ENCODE results near the gene CPED1. TPM values are rescaled to one million over a fixed set of nuclear protein-coding genes. Genes with fewer than 3 reads are reported as not detected.
"Not testable (repeated sequence)": the region's sequence is repeated elsewhere in the genome, so short reads cannot be mapped to it uniquely, and the experiment has no call there.

CPED1 gene
- total RNA-seq, 1 donor from 2014 or later, result 14.6 TPM

DNA sequence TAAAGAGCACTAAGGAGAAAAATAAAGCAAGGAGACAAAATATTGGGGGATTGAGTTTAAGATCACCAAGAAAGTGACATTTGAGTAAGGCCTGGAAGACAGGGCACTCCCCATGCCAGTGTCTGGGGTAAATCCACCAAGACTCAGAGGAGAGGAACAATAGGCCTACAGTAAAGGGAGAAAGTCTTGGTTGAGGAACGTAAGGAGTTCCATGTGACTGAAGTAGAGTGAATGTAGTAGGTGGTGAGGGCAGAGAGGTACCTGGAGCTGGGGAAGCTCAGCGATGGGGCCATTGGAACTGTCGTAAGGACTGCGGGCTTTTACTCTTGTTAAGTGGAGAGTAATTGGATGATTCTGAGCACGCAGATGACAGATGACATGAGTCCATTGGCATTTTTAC lies 69.4 kb downstream of the CPED1 start:
- Histone ChIP-seq H3K9me3 (ENCODE audit: control insufficient read depth in 3 of 3, low read length in 3 of 3) (no peaks in the 10 kb centered on the region), H3K4me1 (ENCODE audit: control insufficient read depth in 3 of 3, insufficient read depth in 3 of 3, low read length in 3 of 3) (peaks cover 7 to 12% (median 10%) of the 10 kb centered on the region in 3 donors), H3K36me3 (ENCODE audit: control insufficient read depth in 3 of 3, insufficient read depth in 3 of 3, low read length in 3 of 3) (peaks cover 0 to 2% (median 0%) of the 10 kb centered on the region in 3 donors), H3K27me3 (ENCODE audit: control insufficient read depth in 3 of 3, insufficient read depth in 3 of 3, low read length in 3 of 3) (no peaks in the 10 kb centered on the region), H3K27ac (ENCODE audit: low read depth, low read length) (no peak overlapping the region), H3K4me3 (ENCODE audit: low read length in 3 of 3) (no peak overlapping the region), H3K9ac (ENCODE audit: low read depth in 1 of 3, low read length in 3 of 3) (no peak overlapping the region)

DNA sequence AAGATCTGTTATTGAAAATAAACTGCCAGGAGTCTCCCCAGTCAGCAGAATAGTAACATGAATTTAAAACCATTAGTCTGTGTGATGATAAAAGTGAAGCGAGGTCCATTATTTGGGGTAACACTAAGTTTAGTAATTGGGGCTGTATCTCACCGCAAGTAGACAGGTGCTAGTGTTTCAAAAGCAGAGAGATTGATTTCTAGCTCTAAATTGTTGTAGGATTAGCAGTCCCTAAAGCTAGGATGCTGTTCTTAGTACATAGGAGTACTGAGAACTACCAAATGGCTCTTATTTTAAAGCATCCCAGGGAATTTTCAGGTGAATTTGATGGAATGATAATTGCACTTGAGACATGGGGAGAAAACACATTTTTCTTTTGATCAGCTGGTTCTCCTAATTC lies 70.5 kb downstream of the CPED1 start:
- Histone ChIP-seq H3K4me1 (ENCODE audit: control insufficient read depth in 3 of 3, insufficient read depth in 3 of 3, low read length in 3 of 3) (peaks cover 6 to 13% (median 6%) of the 10 kb centered on the region in 3 donors), H3K4me3 (ENCODE audit: low read length in 3 of 3) (no peak overlapping the region), H3K27ac (ENCODE audit: low read depth, low read length) (peak overlapping the region; percentile 20), H3K9ac (ENCODE audit: low read depth in 1 of 3, low read length in 3 of 3) (no peak overlapping the region), H3K27me3 (ENCODE audit: control insufficient read depth in 3 of 3, insufficient read depth in 3 of 3, low read length in 3 of 3) (no peaks in the 10 kb centered on the region), H3K36me3 (ENCODE audit: control insufficient read depth in 3 of 3, insufficient read depth in 3 of 3, low read length in 3 of 3) (peaks cover 0 to 2% (median 0%) of the 10 kb centered on the region in 3 donors), H3K9me3 (ENCODE audit: control insufficient read depth in 3 of 3, low read length in 3 of 3) (no peaks in the 10 kb centered on the region)

DNA sequence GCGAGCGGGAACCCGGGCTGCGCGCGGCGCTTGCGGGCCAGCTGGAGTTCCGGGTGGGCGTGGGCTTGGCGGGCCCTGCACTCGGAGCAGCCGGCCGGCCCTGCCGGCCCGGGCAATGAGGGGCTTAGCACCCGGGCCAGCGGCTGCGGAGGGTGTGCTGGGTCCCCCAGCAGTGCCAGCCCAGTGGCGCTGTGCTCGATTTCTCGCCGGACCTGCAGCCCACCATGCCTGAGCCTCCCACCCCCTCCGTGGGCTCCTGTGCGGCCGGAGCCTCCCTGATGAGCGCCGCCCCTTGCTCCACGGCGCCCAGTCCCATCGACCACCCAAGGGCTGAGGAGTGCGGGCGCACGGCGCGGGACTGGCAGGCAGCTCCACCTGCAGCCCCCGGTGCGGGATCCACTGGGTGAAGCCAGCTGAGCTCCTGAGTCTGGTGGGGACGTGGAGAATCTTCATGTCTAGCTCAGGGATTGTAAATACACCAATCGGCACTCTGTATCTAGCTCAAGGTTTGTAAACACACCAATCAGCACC lies 71.5 kb downstream of the CPED1 start:
- not testable (repeated sequence) for H3K9me3 ChIP-seq (ENCODE audit: control insufficient read depth in 3 of 3, low read length in 3 of 3); H3K4me3 ChIP-seq (ENCODE audit: low read length in 3 of 3); H3K27ac ChIP-seq (ENCODE audit: low read depth, low read length); H3K27me3 ChIP-seq (ENCODE audit: control insufficient read depth in 3 of 3, insufficient read depth in 3 of 3, low read length in 3 of 3); H3K9ac ChIP-seq (ENCODE audit: low read depth in 1 of 3, low read length in 3 of 3); H3K36me3 ChIP-seq (ENCODE audit: control insufficient read depth in 3 of 3, insufficient read depth in 3 of 3, low read length in 3 of 3)
- H3K4me1 ChIP-seq (ENCODE audit: control insufficient read depth in 3 of 3, insufficient read depth in 3 of 3, low read length in 3 of 3), result peaks cover 4 to 17% (median 5%) of the 10 kb centered on the region in 3 donors

DNA sequence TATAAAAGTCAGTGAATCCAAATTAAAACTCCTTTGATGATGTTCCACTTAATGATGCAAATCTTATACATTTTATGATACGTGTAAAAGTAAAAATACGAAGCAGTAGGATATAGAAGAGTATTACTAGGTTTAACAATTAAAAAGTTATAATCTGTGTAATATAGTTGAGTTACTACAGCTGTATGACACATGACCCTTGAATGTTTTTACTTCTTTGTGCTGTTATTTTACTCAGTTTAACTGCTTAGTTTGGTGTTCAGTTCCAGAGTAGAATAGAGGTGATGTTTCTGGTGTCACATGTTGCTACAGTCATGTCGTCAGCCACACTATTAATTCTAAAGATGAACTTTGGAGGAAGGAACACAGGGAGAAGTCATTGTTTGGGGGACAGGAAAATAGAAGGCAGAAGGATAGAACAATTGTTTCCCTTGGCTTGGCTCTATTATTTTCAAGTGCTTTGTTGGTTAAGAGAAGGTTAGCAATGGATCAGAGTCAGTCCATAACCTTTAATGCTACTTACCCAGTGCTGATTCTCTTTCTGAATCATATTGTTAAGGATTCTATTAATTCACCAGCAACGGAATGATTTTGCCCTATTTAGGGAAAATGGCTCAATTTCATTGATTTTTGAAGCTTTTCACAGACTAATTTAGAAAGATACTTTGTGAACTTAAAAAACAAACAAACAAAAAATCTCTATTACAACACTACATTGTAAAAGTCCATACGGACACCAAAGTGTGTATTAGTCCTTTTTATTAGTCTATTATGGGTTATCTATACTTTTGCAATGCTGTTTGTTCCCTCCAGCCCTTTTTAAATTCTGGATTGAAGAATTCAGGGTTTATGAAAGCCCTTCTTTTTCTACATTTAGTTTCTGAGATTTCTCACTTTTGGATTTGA lies 73.4 kb downstream of the CPED1 start:
- peaks cover 0 to 3% (median 2%) of the 10 kb centered on the region in 3 donors for H3K36me3 ChIP-seq (ENCODE audit: control insufficient read depth in 3 of 3, insufficient read depth in 3 of 3, low read length in 3 of 3)
- H3K4me1 ChIP-seq (ENCODE audit: control insufficient read depth in 3 of 3, insufficient read depth in 3 of 3, low read length in 3 of 3), result peaks cover 4 to 17% (median 5%) of the 10 kb centered on the region in 3 donors
- no peaks in the 10 kb centered on the region for H3K27me3 ChIP-seq (ENCODE audit: control insufficient read depth in 3 of 3, insufficient read depth in 3 of 3, low read length in 3 of 3)
- H3K27ac ChIP-seq (ENCODE audit: low read depth, low read length), result no peak overlapping the region
- no peak overlapping the region for H3K9ac ChIP-seq (ENCODE audit: low read depth in 1 of 3, low read length in 3 of 3)
- H3K9me3 ChIP-seq (ENCODE audit: control insufficient read depth in 3 of 3, low read length in 3 of 3), result no peaks in the 10 kb centered on the region
- no peak overlapping the region for H3K4me3 ChIP-seq (ENCODE audit: low read length in 3 of 3)

DNA sequence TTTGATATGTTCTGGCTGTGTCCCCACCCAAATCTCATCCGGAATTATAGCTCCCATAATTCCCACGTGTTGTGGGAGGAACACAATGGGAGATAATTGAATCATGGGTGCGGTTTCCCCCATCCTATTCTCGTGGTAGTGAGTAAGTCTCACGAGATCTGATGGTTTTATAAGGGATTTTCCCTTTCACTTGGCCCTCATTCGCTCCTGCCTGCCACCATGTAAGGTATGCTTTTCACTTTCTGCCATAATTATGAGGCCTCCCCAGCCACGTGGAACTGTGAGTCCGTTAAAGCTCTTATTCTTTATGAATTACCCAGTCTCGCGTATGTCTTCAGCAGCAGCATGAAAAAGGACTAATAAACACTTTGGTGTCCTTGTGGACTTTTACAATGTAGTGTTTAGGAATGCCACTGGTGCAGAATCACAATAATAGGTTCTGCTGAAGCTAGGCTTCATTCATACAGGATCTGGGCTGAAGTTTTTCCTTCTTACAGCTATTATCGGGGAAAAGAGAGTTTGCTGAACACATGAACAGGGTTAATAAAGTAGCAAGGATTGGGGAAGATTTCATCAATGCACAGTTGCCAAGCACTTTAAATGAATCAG lies 74.3 kb downstream of the CPED1 start:
- H3K27ac ChIP-seq (ENCODE audit: low read depth, low read length), result no peak overlapping the region
- H3K27me3 ChIP-seq (ENCODE audit: control insufficient read depth in 3 of 3, insufficient read depth in 3 of 3, low read length in 3 of 3), result no peaks in the 10 kb centered on the region
- peaks cover 0 to 3% (median 2%) of the 10 kb centered on the region in 3 donors for H3K36me3 ChIP-seq (ENCODE audit: control insufficient read depth in 3 of 3, insufficient read depth in 3 of 3, low read length in 3 of 3)
- H3K4me3 ChIP-seq (ENCODE audit: low read length in 3 of 3), result no peak overlapping the region
- H3K9me3 ChIP-seq (ENCODE audit: control insufficient read depth in 3 of 3, low read length in 3 of 3), result no peaks in the 10 kb centered on the region
- H3K4me1 ChIP-seq (ENCODE audit: control insufficient read depth in 3 of 3, insufficient read depth in 3 of 3, low read length in 3 of 3), result peaks cover 4 to 17% (median 5%) of the 10 kb centered on the region in 3 donors
- no peak overlapping the region for H3K9ac ChIP-seq (ENCODE audit: low read depth in 1 of 3, low read length in 3 of 3)

DNA sequence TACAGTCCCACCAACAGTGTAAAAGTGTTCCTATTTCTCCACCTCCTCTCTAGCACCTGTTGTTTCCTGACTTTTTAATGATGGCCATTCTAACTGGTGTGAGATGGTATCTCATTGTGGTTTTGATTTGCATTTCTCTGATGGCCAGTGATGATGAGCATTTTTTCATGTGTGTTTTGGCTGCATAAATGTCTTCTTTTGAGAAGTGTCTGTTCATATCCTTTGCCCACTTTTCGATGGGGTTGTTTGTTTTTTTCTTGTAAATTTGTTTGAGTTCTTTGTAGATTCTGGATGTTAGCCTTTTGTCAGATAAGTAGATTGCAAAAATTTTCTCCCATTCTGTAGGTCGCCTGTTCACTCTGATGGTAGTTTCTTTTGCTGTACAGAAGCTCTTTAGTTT lies 79.2 kb downstream of the CPED1 start:
- H3K27ac ChIP-seq (ENCODE audit: low read depth, low read length), result not testable (repeated sequence)

DNA sequence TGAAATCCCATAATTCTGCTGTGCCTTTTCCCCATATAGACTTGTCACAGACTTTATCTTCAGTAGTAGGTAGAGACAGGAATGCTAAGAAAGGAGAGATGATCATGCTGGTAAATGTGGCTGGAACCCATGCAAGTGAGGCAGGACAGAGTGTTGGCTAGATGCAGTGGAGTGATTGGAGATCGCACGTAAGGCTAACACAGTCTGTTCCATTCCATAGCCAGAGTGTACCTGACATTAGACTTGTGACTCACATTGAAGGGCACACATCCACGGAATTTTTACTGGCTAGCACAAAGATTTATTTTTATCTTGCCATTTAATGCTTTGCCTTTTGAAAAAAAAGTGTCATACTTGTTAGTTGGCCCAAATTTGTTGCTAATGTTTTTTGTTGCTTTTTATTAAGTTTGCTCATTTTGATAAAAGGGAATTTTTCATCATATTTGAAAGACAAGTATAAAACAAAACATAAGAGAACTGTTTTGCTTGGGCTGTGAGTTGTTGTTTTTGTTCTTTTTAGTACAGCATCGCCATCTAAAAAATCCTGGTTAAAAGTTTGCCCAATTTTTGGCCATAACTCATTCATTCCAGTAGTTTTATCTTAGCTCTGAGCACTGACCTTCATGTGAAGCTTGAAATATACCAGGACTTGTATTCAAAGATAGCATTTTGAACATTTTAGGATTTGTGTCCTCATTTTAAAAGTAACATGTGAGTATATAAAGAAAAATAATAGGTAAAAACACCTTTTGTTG lies 81.0 kb downstream of the CPED1 start:
- peak overlapping the region in 1 of 3 donors; percentile 52 for H3K9ac ChIP-seq (ENCODE audit: low read depth in 1 of 3, low read length in 3 of 3)

More for the DNA sequence above, 79.2 kb downstream of the CPED1 start:
- not testable (repeated sequence) for H3K27me3 ChIP-seq (ENCODE audit: control insufficient read depth in 3 of 3, insufficient read depth in 3 of 3, low read length in 3 of 3); H3K36me3 ChIP-seq (ENCODE audit: control insufficient read depth in 3 of 3, insufficient read depth in 3 of 3, low read length in 3 of 3); H3K4me3 ChIP-seq (ENCODE audit: low read length in 3 of 3); H3K9ac ChIP-seq (ENCODE audit: low read depth in 1 of 3, low read length in 3 of 3); H3K9me3 ChIP-seq (ENCODE audit: control insufficient read depth in 3 of 3, low read length in 3 of 3)
- peaks cover 3 to 14% (median 10%) of the 10 kb centered on the region in 3 donors for H3K4me1 ChIP-seq (ENCODE audit: control insufficient read depth in 3 of 3, insufficient read depth in 3 of 3, low read length in 3 of 3)

DNA sequence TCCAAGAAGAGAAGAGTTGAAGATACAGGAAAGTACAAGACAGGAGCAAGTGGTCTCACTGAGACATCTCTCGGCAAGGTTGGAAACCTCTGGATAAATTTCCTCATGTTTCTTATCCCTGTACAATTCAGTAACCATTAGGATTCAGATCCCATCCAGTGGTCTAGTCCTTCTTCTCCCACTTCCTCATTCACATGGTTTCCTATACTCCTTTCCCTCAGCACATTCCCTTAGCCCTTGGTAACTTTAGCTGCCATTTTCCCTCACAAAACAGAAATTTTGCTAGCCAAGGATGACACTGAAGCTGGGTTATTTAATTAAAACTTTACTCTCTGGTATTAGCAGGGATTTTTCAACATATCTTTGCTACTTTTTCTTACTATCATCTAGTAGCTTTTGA lies 82.6 kb downstream of the CPED1 start:
- H3K9me3 ChIP-seq (ENCODE audit: control insufficient read depth in 3 of 3, low read length in 3 of 3), result no peaks in the 10 kb centered on the region
- H3K9ac ChIP-seq (ENCODE audit: low read depth in 1 of 3, low read length in 3 of 3), result no peak overlapping the region
- H3K4me3 ChIP-seq (ENCODE audit: low read length in 3 of 3), result no peak overlapping the region
- no peaks in the 10 kb centered on the region for H3K27me3 ChIP-seq (ENCODE audit: control insufficient read depth in 3 of 3, insufficient read depth in 3 of 3, low read length in 3 of 3)
- H3K27ac ChIP-seq (ENCODE audit: low read depth, low read length), result no peak overlapping the region
- peaks cover 5 to 10% (median 7%) of the 10 kb centered on the region in 3 donors for H3K4me1 ChIP-seq (ENCODE audit: control insufficient read depth in 3 of 3, insufficient read depth in 3 of 3, low read length in 3 of 3)
- no peaks in the 10 kb centered on the region for H3K36me3 ChIP-seq (ENCODE audit: control insufficient read depth in 3 of 3, insufficient read depth in 3 of 3, low read length in 3 of 3)

More for the DNA sequence above, 81.0 kb downstream of the CPED1 start:
- H3K36me3 ChIP-seq (ENCODE audit: control insufficient read depth in 3 of 3, insufficient read depth in 3 of 3, low read length in 3 of 3), result no peaks in the 10 kb centered on the region
- no peaks in the 10 kb centered on the region for H3K9me3 ChIP-seq (ENCODE audit: control insufficient read depth in 3 of 3, low read length in 3 of 3)
- H3K4me3 ChIP-seq (ENCODE audit: low read length in 3 of 3), result peak overlapping the region in 2 of 3 donors; percentile 1 to 37
- no peaks in the 10 kb centered on the region for H3K27me3 ChIP-seq (ENCODE audit: control insufficient read depth in 3 of 3, insufficient read depth in 3 of 3, low read length in 3 of 3)
- peaks cover 3 to 10% (median 5%) of the 10 kb centered on the region in 3 donors for H3K4me1 ChIP-seq (ENCODE audit: control insufficient read depth in 3 of 3, insufficient read depth in 3 of 3, low read length in 3 of 3)
- H3K27ac ChIP-seq (ENCODE audit: low read depth, low read length), result peak overlapping the region; percentile 23

DNA sequence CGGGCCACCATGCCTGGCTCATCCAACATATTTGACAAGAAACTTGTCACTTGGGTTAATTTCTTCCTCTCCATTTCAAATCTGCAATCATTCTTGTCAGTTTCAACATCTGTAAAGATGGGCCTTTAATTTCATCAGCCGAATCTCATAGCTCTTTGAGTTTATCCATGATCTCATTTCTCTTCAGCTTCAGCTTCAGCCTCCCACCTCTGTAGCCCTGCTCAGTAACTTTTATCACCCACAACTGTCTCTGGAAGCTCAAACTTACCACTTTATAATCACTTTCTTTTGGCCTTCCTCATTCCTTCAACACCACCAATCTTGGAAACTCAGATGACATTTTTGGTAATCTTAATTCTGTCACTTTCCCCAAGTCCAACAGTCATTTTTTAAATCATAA lies 83.2 kb downstream of the CPED1 start:
- H3K9me3 ChIP-seq (ENCODE audit: control insufficient read depth in 3 of 3, low read length in 3 of 3), result no peaks in the 10 kb centered on the region

More for the DNA sequence above, 83.2 kb downstream of the CPED1 start:
- Histone ChIP-seq H3K4me3 (ENCODE audit: low read length in 3 of 3) (no peak overlapping the region), H3K27me3 (ENCODE audit: control insufficient read depth in 3 of 3, insufficient read depth in 3 of 3, low read length in 3 of 3) (no peaks in the 10 kb centered on the region), H3K36me3 (ENCODE audit: control insufficient read depth in 3 of 3, insufficient read depth in 3 of 3, low read length in 3 of 3) (no peaks in the 10 kb centered on the region), H3K4me1 (ENCODE audit: control insufficient read depth in 3 of 3, insufficient read depth in 3 of 3, low read length in 3 of 3) (peaks cover 5 to 13% (median 10%) of the 10 kb centered on the region in 3 donors), H3K9ac (ENCODE audit: low read depth in 1 of 3, low read length in 3 of 3) (no peak overlapping the region), H3K27ac (ENCODE audit: low read depth, low read length) (no peak overlapping the region)
